SK-N-MC (cell line): ENCODE data around the gene TM6SF1.

ENCODE experiments used
- EZH2 ChIP-seq: fragments of 200-600 bp; sonication (generic); IDR thresholded peaks from one replicate; pipeline ENCODE4 v1.6.1; 2017; ENCODE audit warnings: antibody characterized with exemption
- FOXP2 ChIP-seq: optimal IDR thresholded peaks from 2 replicates; pipeline ENCODE3; 2011; ENCODE audit warnings: mild to moderate bottlenecking, moderate library complexity; ENCODE audit not compliant: insufficient read depth; ENCODE audit errors: extremely low read length, control extremely low read depth
- POLR2AphosphoS5 ChIP-seq: IDR thresholded peaks from 2 replicates; pipeline ENCODE4 v1.6.1; 2012; ENCODE audit warnings: mild to moderate bottlenecking, low read depth, low read length, borderline replicate concordance

DNA sequence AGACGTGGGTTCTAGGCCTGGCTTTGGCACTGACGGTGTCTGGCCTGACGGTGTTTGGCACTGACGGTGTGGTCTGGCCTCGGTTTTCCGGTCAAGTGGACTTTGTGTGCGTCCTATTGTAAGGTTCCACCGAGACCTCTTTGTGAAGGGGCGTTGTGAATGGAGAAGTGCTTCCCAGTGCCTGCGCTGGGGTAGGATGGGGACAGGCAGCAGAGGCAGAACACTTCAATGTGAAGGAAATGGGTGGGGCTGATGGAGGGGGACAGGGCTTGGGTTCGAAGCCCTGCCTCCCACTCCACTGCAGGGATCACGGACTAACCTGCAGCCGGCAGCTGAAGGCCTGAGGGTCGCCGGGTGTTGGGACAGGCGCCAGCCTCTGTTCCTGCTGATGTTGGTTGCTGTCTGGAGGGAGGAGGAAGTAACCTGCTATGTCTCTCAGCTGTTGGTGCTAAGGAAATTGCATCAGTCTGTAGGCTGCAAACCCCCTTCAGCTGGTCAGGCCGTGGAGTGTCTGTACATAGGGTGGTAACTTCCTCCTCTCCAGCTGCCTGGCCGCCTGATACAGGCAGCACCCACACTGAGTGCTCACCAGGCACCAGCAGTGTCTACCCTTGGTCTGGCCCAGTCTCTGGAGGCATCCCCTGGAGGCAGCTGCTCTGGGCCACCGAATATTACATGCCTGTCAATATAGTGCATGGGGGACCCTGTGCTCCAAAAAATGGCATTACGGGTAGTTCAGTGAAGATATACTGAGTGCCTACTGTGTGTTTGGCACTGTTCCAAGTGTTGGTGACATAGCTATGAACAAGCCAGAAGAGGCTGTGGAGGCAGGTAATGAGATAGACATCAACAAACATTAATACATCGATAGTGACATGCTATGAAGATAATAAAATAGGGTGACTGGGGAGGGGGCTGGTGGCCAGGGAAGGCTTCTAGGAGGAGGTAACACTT is 1.1 kb downstream of the TM6SF1 start:
- TF ChIP-seq EZH2: no peak
- TF ChIP-seq POLR2AphosphoS5: no peak
- no peak for TF ChIP-seq FOXP2
